GM11168 (cell line): Measurements from ENCODE around the gene PRUNE2.
"Not testable (repeated sequence)": the region's sequence is repeated elsewhere in the genome, so short reads cannot be mapped to it uniquely, and the experiment has no call there.

Source experiments
- in situ Hi-C: fragments of 300-500 bp; cut with MboI; formaldehyde crosslinking; loops from one replicate; pipeline ENCODE4 v1.12.0; 2022; ENCODE audit warnings: low sequenced_read_pairs; ENCODE audit not compliant: unreplicated experiment

PRUNE2 gene

GRCh38 chr9:76751001-76751400 is 154.9 kb downstream of the PRUNE2 start:
- in situ Hi-C loops, result no loop called here

GRCh38 chr9:76744336-76744735 is 161.6 kb downstream of the PRUNE2 start:
- in situ Hi-C loops, result no loop called here

- in situ Hi-C loops, result no loop called here
These were observed 162.0 kb downstream of the PRUNE2 start for GRCh38 chr9:76743931-76744330.

- in situ Hi-C loops, result not testable (repeated sequence)
These were observed 163.0 kb downstream of the PRUNE2 start for GRCh38 chr9:76742890-76743289.

GRCh38 chr9:76741524-76741923 is 164.4 kb downstream of the PRUNE2 start:
- in situ Hi-C loops, result no loop called here

- in situ Hi-C loops, result no loop called here
These were observed 167.5 kb downstream of the PRUNE2 start for GRCh38 chr9:76738402-76738801.

- in situ Hi-C loops, result no loop called here
These were observed 168.6 kb downstream of the PRUNE2 start for GRCh38 chr9:76737154-76737902.

- in situ Hi-C loops, result no loop called here
These were observed 171.2 kb downstream of the PRUNE2 start for GRCh38 chr9:76734716-76735115.

- in situ Hi-C loops, result no loop called here
These were observed 172.8 kb downstream of the PRUNE2 start for GRCh38 chr9:76733096-76733495.

GRCh38 chr9:76732341-76732958 is 173.5 kb downstream of the PRUNE2 start:
- in situ Hi-C loops, result no loop called here

GRCh38 chr9:76730801-76731200 is 175.1 kb downstream of the PRUNE2 start:
- in situ Hi-C loops, result no loop called here

GRCh38 chr9:76729980-76730737 is 175.8 kb downstream of the PRUNE2 start:
- in situ Hi-C loops, result no loop called here

GRCh38 chr9:76729116-76729515 is 176.8 kb downstream of the PRUNE2 start:
- in situ Hi-C loops, result no loop called here

GRCh38 chr9:76725885-76726284 is 180.0 kb downstream of the PRUNE2 start:
- in situ Hi-C loops, result no loop called here

GRCh38 chr9:76725011-76725546 is 180.8 kb downstream of the PRUNE2 start:
- in situ Hi-C loops, result no loop called here

GRCh38 chr9:76720245-76720644 is 185.7 kb downstream of the PRUNE2 start:
- in situ Hi-C loops, result no loop called here

GRCh38 chr9:76718166-76718565 is 187.7 kb downstream of the PRUNE2 start:
- in situ Hi-C loops, result no loop called here

- in situ Hi-C loops, result no loop called here
These were observed 188.3 kb downstream of the PRUNE2 start for GRCh38 chr9:76717613-76718012.

- in situ Hi-C loops, result no loop called here
These were observed 188.7 kb downstream of the PRUNE2 start for GRCh38 chr9:76717176-76717575.

- in situ Hi-C loops, result no loop called here
These were observed 189.7 kb downstream of the PRUNE2 start for GRCh38 chr9:76716085-76716672.

GRCh38 chr9:76713381-76713780 is 192.5 kb downstream of the PRUNE2 start:
- in situ Hi-C loops, result no loop called here
